ENCODE measurements around the gene CAPN12. TPM values are rescaled to one million over a fixed set of nuclear protein-coding genes. Genes with fewer than 3 reads are reported as not detected.
"Not testable (repeated sequence)": the region's sequence is repeated elsewhere in the genome, so short reads cannot be mapped to it uniquely, and the experiment has no call there.

The CAPN12 gene, protein sequence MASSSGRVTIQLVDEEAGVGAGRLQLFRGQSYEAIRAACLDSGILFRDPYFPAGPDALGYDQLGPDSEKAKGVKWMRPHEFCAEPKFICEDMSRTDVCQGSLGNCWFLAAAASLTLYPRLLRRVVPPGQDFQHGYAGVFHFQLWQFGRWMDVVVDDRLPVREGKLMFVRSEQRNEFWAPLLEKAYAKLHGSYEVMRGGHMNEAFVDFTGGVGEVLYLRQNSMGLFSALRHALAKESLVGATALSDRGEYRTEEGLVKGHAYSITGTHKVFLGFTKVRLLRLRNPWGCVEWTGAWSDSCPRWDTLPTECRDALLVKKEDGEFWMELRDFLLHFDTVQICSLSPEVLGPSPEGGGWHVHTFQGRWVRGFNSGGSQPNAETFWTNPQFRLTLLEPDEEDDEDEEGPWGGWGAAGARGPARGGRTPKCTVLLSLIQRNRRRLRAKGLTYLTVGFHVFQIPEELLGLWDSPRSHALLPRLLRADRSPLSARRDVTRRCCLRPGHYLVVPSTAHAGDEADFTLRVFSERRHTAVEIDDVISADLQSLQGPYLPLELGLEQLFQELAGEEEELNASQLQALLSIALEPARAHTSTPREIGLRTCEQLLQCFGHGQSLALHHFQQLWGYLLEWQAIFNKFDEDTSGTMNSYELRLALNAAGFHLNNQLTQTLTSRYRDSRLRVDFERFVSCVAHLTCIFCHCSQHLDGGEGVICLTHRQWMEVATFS
- polyA plus RNA-seq (ENCODE audit: insufficient read length in 4 of 4): 10 to 100 TPM in 2 of 4 donors, 1 to 10 TPM in 2; 4.6 to 11.3 (median 7.4) TPM

- DNase-seq (ENCODE audit: low read depth in 4 of 4, low spot score in 2 of 4): no peak
Measured at GRCh38 chr19:38744298-38744681, at the start of gene CAPN12. CAPN12 (minus strand) TSS chr19:38744474; CDS start chr19:38744165, 309 bp downstream.

DNA sequence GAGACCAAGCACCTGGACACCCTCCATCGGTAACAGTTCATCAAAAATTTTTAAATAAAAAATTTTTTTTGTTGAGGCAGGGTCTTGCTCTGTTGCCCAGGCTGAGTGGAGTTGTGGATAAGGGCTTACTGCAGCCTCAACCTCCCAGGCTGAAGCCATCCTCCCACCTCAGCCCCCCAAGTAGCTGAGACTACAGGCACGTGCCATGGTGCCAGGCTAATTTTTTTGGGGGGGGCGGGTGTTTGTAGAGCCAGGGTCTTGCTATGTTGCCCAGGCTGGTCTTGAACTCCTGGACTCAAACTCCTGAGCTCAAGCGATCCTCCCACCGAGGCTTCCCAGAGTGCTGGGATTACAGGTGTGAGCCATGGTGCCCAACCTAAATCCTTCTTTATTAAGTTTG lies 49.4 kb upstream of the CAPN12 start:
- DNase-seq (ENCODE audit: low read depth in 4 of 4, low spot score in 2 of 4): no peak

DNA sequence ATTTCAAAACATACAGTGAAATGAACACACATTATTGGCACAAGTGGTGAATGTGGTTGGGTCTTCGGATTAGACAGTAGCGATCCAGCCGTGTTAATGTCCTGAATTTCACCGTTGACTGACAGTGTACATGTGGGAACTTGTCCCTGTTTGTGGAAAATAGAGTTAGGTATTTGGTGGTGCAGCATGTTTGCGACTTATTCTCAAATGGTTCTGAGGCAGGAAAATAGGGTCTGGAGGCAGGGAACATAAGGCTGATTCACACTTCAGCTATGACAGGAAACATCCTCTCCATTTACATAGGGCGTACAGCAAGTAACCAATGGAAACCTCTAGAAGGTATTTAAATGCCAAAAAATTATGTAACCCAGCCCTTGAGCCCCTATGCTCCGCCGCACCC lies 48.9 kb upstream of the CAPN12 start:
- no peak for DNase-seq (ENCODE audit: low read depth in 4 of 4, low spot score in 2 of 4)

GRCh38 chr19:38792250-38793111 lies 48.2 kb upstream of the CAPN12 start:
- DNase-seq (ENCODE audit: low read depth in 4 of 4, low spot score in 2 of 4): no peak

- DNase-seq (ENCODE audit: low read depth in 4 of 4, low spot score in 2 of 4): not testable (repeated sequence)
Measured at GRCh38 chr19:38791451-38792064, 47.3 kb upstream of the CAPN12 start.

GRCh38 chr19:38790507-38791403 lies 46.5 kb upstream of the CAPN12 start:
- DNase-seq (ENCODE audit: low read depth in 4 of 4, low spot score in 2 of 4): not testable (repeated sequence)

DNA sequence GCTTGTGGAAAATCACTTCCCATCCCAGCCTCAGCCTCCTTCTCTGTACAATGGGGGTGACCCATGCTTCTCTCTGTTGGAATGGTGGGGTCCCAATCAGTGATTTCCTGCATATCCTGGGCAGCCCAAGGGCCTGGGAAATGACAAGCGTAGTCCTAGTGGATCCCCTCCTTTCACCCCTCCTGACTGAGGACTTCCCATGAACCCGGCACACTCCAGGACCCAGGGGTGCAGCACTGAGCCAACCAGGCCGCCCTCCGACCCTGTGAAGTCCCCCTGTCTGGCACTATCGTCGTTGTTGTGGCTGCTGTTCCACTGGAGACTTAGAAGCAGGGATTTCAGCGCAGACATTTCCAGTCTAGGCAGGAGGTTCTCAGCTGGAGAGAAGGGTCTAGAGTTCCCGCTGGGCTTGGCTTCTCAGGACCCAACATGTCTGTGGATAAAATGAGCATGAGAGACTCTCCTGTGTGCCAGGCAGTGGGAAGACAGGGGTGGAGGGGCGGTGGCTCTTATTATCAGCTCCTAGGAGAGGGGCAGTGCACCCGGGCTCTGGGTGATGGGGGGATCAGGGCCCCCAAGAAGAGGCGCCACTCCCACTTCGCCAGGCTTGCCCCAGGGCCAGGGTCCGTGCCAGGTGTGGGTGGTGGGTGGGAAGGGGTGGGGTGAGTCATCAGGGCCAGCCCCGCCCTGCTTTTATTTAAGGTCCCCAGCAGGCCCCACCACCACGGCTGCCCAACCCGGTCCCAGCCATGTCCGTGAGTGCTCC lies 44.4 kb upstream of the CAPN12 start, which contains the start of gene LGALS7B:
Gene LGALS7B, plus strand, starts transcription at position 723 of the 766 bp plus-strand sequence. Its CDS starts 27 bp downstream, at position 750.
- DNase-seq (ENCODE audit: low read depth in 4 of 4, low spot score in 2 of 4): no peak

DNA sequence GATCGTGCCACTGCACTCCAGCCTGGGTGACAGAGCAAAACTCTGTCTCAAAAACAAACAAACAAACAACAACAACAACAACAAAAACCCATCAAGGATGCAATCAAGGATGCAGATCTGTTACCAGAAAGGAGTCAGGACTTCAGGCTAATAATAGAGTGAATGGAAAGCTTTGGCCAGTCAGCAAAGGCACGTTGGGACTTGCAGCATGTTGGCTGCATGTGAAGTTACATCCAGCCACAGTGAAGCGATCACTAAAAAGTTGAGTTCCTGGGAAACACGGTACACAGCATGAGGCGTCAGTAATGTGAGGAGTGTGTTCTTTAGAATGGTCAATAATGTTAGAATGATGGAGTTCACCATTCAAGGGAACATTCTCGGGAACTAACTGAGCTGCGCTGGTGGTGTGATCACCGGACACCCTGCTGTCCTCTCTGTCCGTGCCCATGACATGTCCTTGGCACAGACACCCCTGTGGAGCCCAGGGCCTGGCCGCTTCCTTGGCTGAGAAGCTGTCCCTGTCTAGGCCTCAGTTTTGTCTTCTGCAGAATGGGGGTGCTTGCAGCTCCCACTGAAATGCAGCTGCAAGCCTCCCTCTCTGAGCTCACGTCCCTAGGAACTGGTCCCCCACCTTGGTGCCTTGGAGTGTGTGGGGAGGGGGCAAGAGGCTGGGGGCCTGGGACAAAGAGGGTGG lies 42.4 kb upstream of the CAPN12 start:
- no peak for DNase-seq (ENCODE audit: low read depth in 4 of 4, low spot score in 2 of 4)

GRCh38 chr19:38786061-38786460 lies 41.8 kb upstream of the CAPN12 start:
- DNase-seq (ENCODE audit: low read depth in 4 of 4, low spot score in 2 of 4): not testable (repeated sequence)

DNA sequence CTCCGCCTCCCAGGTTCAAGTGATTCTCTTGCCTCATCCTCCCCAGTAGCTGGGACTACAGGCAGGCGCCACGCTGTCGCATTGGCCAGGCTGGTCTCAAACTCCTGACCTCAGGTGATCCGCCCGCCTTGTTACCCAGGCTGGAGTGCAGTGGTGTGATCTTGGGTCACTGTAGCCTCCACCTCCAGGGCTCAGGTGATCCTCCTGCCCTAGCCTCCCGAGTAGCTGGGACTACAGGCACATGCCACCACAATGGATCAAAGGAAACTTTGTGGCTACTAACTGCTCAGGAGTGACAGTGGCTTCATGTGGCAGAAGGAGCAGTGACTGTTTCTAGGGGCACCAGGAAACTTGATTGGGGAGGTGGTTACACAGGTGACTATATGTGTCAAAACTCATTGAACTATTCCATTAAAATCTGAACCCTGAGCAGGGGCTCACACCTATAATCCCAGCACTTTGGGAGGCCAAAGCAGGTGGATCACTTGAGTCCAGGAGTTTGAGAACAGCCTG lies 41.0 kb upstream of the CAPN12 start:
- DNase-seq (ENCODE audit: low read depth in 4 of 4, low spot score in 2 of 4): no peak

DNA sequence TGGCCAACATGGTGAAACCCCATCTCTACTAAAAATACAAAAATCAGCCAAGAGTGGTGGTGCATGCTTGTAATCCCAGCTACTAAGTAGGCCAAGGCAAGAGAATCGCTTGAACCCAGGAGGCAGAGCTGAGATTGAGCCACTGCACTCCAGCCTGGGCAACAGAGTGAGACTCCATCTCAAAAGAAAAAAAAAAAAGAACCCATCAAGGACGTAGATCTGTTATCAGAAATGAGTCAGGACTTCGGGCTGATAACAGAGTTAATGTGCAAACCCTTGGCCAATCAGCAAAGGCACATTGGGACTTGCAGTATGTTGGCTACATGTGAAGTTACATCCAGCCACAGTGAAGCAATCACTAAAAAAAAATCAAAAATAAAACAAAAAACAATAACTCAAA lies 40.0 kb upstream of the CAPN12 start:
- DNase-seq (ENCODE audit: low read depth in 4 of 4, low spot score in 2 of 4): no peak

- DNase-seq (ENCODE audit: low read depth in 4 of 4, low spot score in 2 of 4): not testable (repeated sequence)
Measured at GRCh38 chr19:38782212-38782611, 37.9 kb upstream of the CAPN12 start.

- no peak for DNase-seq (ENCODE audit: low read depth in 4 of 4, low spot score in 2 of 4)
Measured at GRCh38 chr19:38781058-38781457, 36.8 kb upstream of the CAPN12 start.

DNA sequence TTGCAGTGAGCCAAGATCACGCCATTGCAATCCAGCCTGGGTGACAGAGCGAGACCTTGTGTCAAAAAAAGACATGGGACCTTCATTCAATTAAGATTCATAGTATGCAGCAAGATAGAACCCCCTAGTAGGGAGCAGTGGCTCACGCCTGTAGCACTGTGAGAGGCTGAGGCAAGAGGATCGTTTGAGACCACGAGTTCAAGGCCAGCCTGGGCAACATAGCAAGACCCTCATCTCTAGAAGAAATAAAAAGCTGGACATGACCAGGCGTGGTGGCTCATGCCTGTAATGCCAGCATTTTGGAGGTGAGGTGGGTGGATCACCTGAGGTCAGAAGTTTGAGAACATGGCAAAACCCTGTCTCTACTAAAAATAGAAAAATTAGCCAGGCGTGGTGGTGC lies 36.2 kb upstream of the CAPN12 start:
- no peak for DNase-seq (ENCODE audit: low read depth in 4 of 4, low spot score in 2 of 4)

- DNase-seq (ENCODE audit: low read depth in 4 of 4, low spot score in 2 of 4): no peak
Measured at GRCh38 chr19:38778733-38779132, 34.5 kb upstream of the CAPN12 start.

GRCh38 chr19:38774181-38774950 lies 30.1 kb upstream of the CAPN12 start:
- DNase-seq (ENCODE audit: low read depth in 4 of 4, low spot score in 2 of 4): no peak

All from left renal cortex interstitium (tissue), 4 donors.